NCI-H1048 (cell line): ENCODE results near the gene ANKIB1.
"Not testable (repeated sequence)": the region's sequence is repeated elsewhere in the genome, so short reads cannot be mapped to it uniquely, and the experiment has no call there.

ENCODE experiments used
- DNase-seq: peaks from one replicate; lab custom pipeline; 2025; lab: John Stamatoyannopoulos, UW

ANKIB1 gene

GRCh38 chr7:92403760-92404074 lies 157.9 kb downstream of the ANKIB1 start:
- no peak for DNase-seq

- DNase-seq, result no peak
Observed at GRCh38 chr7:92404170-92404614, 158.4 kb downstream of the ANKIB1 start.

- no peak for DNase-seq
Observed at GRCh38 chr7:92409357-92409756, 163.6 kb downstream of the ANKIB1 start.

- not testable (repeated sequence) for DNase-seq
Observed at GRCh38 chr7:92410162-92410561, 164.4 kb downstream of the ANKIB1 start.

GRCh38 chr7:92412745-92413144 lies 167.0 kb downstream of the ANKIB1 start:
- DNase-seq, result no peak

- DNase-seq, result no peak
Observed at GRCh38 chr7:92413550-92413949, 167.8 kb downstream of the ANKIB1 start.

- no peak for DNase-seq
Observed at GRCh38 chr7:92415225-92415624, 169.5 kb downstream of the ANKIB1 start.

GRCh38 chr7:92417913-92418312 lies 172.1 kb downstream of the ANKIB1 start:
- no peak for DNase-seq

GRCh38 chr7:92421676-92422435 lies 176.1 kb downstream of the ANKIB1 start:
- no peak for DNase-seq

- DNase-seq, result no peak
Observed at GRCh38 chr7:92422926-92423325, 177.2 kb downstream of the ANKIB1 start.

- no peak for DNase-seq
Observed at GRCh38 chr7:92423710-92424131, 177.9 kb downstream of the ANKIB1 start.

- DNase-seq, result no peak
Observed at GRCh38 chr7:92425311-92425947, 179.7 kb downstream of the ANKIB1 start.

GRCh38 chr7:92427193-92427592 lies 181.4 kb downstream of the ANKIB1 start:
- DNase-seq, result no peak

GRCh38 chr7:92432299-92432946 lies 186.6 kb downstream of the ANKIB1 start:
- no peak for DNase-seq

GRCh38 chr7:92433019-92433418 lies 187.2 kb downstream of the ANKIB1 start:
- DNase-seq, result no peak

- no peak for DNase-seq
Observed at GRCh38 chr7:92435542-92435941, 189.8 kb downstream of the ANKIB1 start.

GRCh38 chr7:92436612-92437445 lies 191.1 kb downstream of the ANKIB1 start:
- no peak for DNase-seq

GRCh38 chr7:92437956-92438491 lies 192.2 kb downstream of the ANKIB1 start:
- no peak for DNase-seq

- not testable (repeated sequence) for DNase-seq
Observed at GRCh38 chr7:92442720-92443119, 196.9 kb downstream of the ANKIB1 start.

GRCh38 chr7:92446869-92447344 lies 201.1 kb downstream of the ANKIB1 start:
- no peak for DNase-seq

- DNase-seq, result peak; percentile 75
Observed at GRCh38 chr7:92447345-92448204, 201.8 kb downstream of the ANKIB1 start, which contains the start of gene GATAD1. TSS of gene GATAD1 (plus strand) at chr7:92447482. CDS start at chr7:92447730, 248 bp downstream.
